ENCODE results near the gene TCF23.

DNA sequence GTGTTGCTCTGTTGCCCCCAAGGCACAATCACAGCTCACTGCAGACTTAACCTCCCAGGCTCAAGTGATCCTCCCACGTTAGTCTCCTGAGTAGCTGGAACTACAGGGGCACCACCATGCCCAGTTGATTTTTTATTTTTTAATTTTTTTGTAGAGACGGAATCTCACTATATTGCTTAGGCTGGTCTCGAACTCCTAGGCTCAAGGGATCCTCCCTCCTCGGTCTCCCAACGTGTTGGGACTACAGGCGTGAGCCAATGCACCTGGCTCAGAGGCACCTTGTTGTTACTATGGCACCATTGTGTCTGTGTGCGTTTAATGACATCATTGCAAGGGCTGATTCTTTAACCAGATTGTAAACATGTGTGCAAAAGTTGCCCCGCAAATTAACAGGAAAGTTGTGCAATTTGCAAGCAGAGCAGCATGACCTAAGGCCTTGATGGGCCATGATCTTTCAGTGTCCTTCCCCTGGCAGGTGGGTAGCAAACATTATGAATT, 22.6 kb downstream of the TCF23 start:
- TF ChIP-seq, protein P1, sequence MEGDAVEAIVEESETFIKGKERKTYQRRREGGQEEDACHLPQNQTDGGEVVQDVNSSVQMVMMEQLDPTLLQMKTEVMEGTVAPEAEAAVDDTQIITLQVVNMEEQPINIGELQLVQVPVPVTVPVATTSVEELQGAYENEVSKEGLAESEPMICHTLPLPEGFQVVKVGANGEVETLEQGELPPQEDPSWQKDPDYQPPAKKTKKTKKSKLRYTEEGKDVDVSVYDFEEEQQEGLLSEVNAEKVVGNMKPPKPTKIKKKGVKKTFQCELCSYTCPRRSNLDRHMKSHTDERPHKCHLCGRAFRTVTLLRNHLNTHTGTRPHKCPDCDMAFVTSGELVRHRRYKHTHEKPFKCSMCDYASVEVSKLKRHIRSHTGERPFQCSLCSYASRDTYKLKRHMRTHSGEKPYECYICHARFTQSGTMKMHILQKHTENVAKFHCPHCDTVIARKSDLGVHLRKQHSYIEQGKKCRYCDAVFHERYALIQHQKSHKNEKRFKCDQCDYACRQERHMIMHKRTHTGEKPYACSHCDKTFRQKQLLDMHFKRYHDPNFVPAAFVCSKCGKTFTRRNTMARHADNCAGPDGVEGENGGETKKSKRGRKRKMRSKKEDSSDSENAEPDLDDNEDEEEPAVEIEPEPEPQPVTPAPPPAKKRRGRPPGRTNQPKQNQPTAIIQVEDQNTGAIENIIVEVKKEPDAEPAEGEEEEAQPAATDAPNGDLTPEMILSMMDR (IDR thresholded peaks at IDR 0.05): no peak
- TF ChIP-seq POLR2A (IDR thresholded peaks at IDR 0.05): no peak
